ENCODE measurements around the gene XRCC6. TPM values are rescaled to one million over a fixed set of nuclear protein-coding genes. Genes with fewer than 3 reads are reported as not detected.
A peak's percentile ranks its signal among the peaks of the same experiment; 100 is the strongest.

The XRCC6 gene
- total RNA-seq, 1 experiment from 2014 or later, result 588 TPM

DNA sequence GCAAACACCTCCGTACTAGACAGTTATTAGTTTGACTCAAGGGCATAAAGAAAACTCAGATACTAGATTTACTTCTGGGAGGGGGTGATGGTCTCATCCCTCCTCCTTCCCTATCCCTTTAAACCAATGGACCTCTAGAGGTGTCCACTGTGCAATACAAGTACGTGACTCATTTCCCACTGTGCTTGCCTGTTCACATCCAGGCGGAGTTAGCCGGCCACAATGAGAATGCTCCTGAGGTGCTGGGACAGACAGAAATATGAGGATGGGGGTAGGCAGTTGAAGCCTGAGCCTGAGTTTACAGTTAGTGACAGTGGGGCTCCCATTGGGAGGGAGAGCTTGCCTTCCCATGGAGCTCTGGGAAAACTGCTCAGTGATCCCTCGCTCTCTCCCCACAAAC, 23.0 kb upstream of the XRCC6 start:
- H3K36me3 ChIP-seq (ENCODE audit: control insufficient read depth in 1 of 2, insufficient read depth in 2 of 2, low read length in 2 of 2), result peaks cover 4 to 7% of the 10 kb centered on the region in 2 experiments; a peak in 3 of 4 replicates
- no peaks in the 10 kb centered on the region for H4K20me1 ChIP-seq (ENCODE audit: insufficient read depth)
- RAD21 ChIA-PET (ENCODE audit: low non-redundant PET in 1 of 2, low total read pairs in 2 of 2, uncharacterized antibody in 2 of 2, unreplicated experiment in 2 of 2), result interaction anchor here in 1 of 2 experiments (0.7 kb wide), 1 partner anchor 45 kb away, joined by 3 read pairs; no protein-coding TSS in a partner anchor
- CTCF ChIA-PET, result interaction anchor here (0.8 to 2.1 kb wide), 6 partner anchors 8 to 194 kb away, joined by 3 to 10 read pairs (median 6); partner anchors contain the start of genes PMM1 and POLR3H
- DNase-seq (ENCODE audit: low read depth, low spot score) (no peak), ATAC-seq (no peak)
- H3K27ac ChIP-seq (ENCODE audit: low read depth, low read length), result peak overlapping the region; percentile 12; the same call in 1 of the 2 replicates
- no peaks in the 10 kb centered on the region for H3K79me2 ChIP-seq (ENCODE audit: insufficient read depth, low read length)
- no peak overlapping the region for H3K4me3 ChIP-seq (replicated peaks in 1 of 2; ENCODE audit: low read depth in 1 of 2, low read length in 2 of 2)
- no peak overlapping the region for H3K4me2 ChIP-seq (ENCODE audit: low read length)
- intact Hi-C loops (cut with micrococcal nuclease), result loop anchor here (5.0 kb wide), 1 partner anchor 196 kb away; no protein-coding TSS in a partner anchor
- H3K9me2 ChIP-seq (ENCODE audit: insufficient read depth), result no peaks in the 10 kb centered on the region
- POLR2A ChIA-PET, result interaction anchor here (0.8 kb wide), 1 partner anchor 8 kb away, joined by 4 read pairs; the partner anchor contains the start of gene PMM1
- no TSS peak for BruUV-seq (replicated peaks)
- H3K9ac ChIP-seq (ENCODE audit: low read length), result no peak overlapping the region
- no peaks in the 10 kb centered on the region for H3K27me3 ChIP-seq (ENCODE audit: insufficient read depth, low read length)
- no peaks in the 10 kb centered on the region for H3K9me3 ChIP-seq (ENCODE audit: control insufficient read depth in 1 of 2, insufficient read depth in 1 of 2, low read depth in 1 of 2, low read length in 2 of 2)
- TF ChIP-seq EGR1 (IDR thresholded peaks at IDR 0.05; ENCODE audit: low read depth), result no peak
- peaks cover 0 to 11% of the 10 kb centered on the region in 2 experiments; a peak in 2 of 4 replicates for H3K4me1 ChIP-seq (ENCODE audit: control insufficient read depth in 1 of 2, insufficient read depth in 2 of 2, low read length in 2 of 2)
- no peak overlapping the region for H2AFZ ChIP-seq (ENCODE audit: low read depth, low read length, poor library complexity, severe bottlenecking)

DNA sequence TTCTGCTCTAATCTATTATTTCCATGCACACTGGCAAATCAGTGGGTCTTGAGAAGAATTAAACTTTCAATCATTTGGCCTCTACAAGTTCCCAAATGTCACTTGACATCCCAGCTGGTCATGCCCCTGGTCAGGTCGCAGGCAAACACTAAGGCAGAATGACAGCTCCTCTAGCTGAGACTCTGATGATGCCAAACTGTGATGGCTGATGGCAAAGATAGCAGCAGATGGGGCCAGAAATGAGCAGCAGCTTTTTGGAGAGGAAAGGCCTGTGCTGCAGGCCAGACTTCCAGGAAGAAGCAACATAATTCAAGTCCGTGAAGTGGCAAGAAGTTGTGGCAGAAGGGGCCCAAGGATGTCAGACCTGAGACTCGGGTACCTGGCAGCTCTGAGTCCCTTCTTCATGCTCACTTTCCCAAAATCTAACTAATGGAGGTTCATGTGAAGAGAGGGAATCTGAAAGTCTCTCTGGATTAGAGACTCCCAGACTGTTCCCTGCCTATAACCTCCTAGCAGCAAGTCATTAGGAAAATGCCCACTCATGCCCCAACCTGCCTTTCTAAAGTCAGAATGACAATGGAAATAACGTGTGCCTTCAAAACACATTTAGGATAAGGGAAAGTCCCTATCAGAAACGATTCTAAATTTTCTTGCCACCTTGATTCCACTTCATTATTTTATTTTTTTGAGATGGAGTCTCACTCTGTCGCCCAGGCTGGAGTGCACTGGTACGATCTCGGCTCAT, 22.0 kb upstream of the XRCC6 start:
- no peak for TF ChIP-seq JUND (IDR thresholded peaks at IDR 0.05)
- no peak for TF ChIP-seq ZNF274 (IDR thresholded peaks at IDR 0.05; ENCODE audit: low read depth, low read length)
- TF ChIP-seq CBX3 (IDR thresholded peaks at IDR 0.05; ENCODE audit: low read depth), result no peak
- no peak for TF ChIP-seq EZH2phosphoT487 (IDR thresholded peaks at IDR 0.05; ENCODE audit: borderline replicate concordance)
- TF ChIP-seq, protein P1, sequence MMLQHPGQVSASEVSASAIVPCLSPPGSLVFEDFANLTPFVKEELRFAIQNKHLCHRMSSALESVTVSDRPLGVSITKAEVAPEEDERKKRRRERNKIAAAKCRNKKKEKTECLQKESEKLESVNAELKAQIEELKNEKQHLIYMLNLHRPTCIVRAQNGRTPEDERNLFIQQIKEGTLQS (IDR thresholded peaks at IDR 0.05), result no peak
- no peak for TF ChIP-seq POLR2A (IDR thresholded peaks at IDR 0.05; ENCODE audit: borderline replicate concordance, extremely low read depth, insufficient read depth, insufficient read length)
- TF ChIP-seq SP1 (IDR thresholded peaks at IDR 0.05; ENCODE audit: low read depth), result no peak
- no peak for TF ChIP-seq ZFX (IDR thresholded peaks at IDR 0.05)
- TF ChIP-seq, protein P2, sequence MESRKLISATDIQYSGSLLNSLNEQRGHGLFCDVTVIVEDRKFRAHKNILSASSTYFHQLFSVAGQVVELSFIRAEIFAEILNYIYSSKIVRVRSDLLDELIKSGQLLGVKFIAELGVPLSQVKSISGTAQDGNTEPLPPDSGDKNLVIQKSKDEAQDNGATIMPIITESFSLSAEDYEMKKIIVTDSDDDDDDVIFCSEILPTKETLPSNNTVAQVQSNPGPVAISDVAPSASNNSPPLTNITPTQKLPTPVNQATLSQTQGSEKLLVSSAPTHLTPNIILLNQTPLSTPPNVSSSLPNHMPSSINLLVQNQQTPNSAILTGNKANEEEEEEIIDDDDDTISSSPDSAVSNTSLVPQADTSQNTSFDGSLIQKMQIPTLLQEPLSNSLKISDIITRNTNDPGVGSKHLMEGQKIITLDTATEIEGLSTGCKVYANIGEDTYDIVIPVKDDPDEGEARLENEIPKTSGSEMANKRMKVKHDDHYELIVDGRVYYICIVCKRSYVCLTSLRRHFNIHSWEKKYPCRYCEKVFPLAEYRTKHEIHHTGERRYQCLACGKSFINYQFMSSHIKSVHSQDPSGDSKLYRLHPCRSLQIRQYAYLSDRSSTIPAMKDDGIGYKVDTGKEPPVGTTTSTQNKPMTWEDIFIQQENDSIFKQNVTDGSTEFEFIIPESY (IDR thresholded peaks at IDR 0.05; ENCODE audit: extremely low read depth, insufficient replicate concordance, low read length), result no peak
- TF ChIP-seq EGR1 (IDR thresholded peaks at IDR 0.05; ENCODE audit: low read depth), result no peak
- TF ChIP-seq CEBPB (IDR thresholded peaks at IDR 0.05; ENCODE audit: low read depth), result no peak
- TF ChIP-seq, protein P3, sequence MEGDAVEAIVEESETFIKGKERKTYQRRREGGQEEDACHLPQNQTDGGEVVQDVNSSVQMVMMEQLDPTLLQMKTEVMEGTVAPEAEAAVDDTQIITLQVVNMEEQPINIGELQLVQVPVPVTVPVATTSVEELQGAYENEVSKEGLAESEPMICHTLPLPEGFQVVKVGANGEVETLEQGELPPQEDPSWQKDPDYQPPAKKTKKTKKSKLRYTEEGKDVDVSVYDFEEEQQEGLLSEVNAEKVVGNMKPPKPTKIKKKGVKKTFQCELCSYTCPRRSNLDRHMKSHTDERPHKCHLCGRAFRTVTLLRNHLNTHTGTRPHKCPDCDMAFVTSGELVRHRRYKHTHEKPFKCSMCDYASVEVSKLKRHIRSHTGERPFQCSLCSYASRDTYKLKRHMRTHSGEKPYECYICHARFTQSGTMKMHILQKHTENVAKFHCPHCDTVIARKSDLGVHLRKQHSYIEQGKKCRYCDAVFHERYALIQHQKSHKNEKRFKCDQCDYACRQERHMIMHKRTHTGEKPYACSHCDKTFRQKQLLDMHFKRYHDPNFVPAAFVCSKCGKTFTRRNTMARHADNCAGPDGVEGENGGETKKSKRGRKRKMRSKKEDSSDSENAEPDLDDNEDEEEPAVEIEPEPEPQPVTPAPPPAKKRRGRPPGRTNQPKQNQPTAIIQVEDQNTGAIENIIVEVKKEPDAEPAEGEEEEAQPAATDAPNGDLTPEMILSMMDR (IDR thresholded peaks at IDR 0.05 in 2 of 3, conservative IDR thresholded peaks at IDR 0.05 in 1 of 3; ENCODE audit: borderline replicate concordance in 1 of 3, insufficient read depth in 1 of 3, low read depth in 2 of 3, low read length in 2 of 3), result no peak
- TF ChIP-seq POLR2AphosphoS5 (IDR thresholded peaks at IDR 0.05; ENCODE audit: low read depth, low read length), result no peak
- no peaks in the 10 kb centered on the region for H4K20me1 ChIP-seq (ENCODE audit: insufficient read depth)
- no peaks in the 10 kb centered on the region for H3K9me2 ChIP-seq (ENCODE audit: insufficient read depth)
- no peak overlapping the region for H2AFZ ChIP-seq (ENCODE audit: low read depth, low read length, poor library complexity, severe bottlenecking)
- ChIA-PET RAD21 (ENCODE audit: low non-redundant PET in 1 of 2, low total read pairs in 2 of 2, uncharacterized antibody in 2 of 2, unreplicated experiment in 2 of 2) (no interaction called here), CTCF (interaction anchor here (0.8 to 1.7 kb wide), 3 partner anchors 9 to 56 kb away, joined by 4 to 7 read pairs (median 6); partner anchors contain the start of genes PMM1 and POLR3H), POLR2A (interaction anchor here (0.8 kb wide), 1 partner anchor 9 kb away, joined by 4 read pairs; the partner anchor contains the start of gene PMM1)
- peaks cover 0 to 11% of the 10 kb centered on the region in 2 experiments; a peak in 2 of 4 replicates for H3K4me1 ChIP-seq (ENCODE audit: control insufficient read depth in 1 of 2, insufficient read depth in 2 of 2, low read length in 2 of 2)
- ATAC-seq, result no peak
- no peaks in the 10 kb centered on the region for H3K79me2 ChIP-seq (ENCODE audit: insufficient read depth, low read length)
- DNase-seq (ENCODE audit: low read depth, low spot score), result no peak
- H3K36me3 ChIP-seq (ENCODE audit: control insufficient read depth in 1 of 2, insufficient read depth in 2 of 2, low read length in 2 of 2), result peaks cover 4 to 9% of the 10 kb centered on the region in 2 experiments; a peak in 3 of 4 replicates
- no peaks in the 10 kb centered on the region for H3K9me3 ChIP-seq (ENCODE audit: control insufficient read depth in 1 of 2, insufficient read depth in 1 of 2, low read depth in 1 of 2, low read length in 2 of 2)
- H3K4me2 ChIP-seq (ENCODE audit: low read length), result no peak overlapping the region
- BruUV-seq (replicated peaks), result no TSS peak
- no peaks in the 10 kb centered on the region for H3K27me3 ChIP-seq (ENCODE audit: insufficient read depth, low read length)
- no peak overlapping the region for H3K4me3 ChIP-seq (replicated peaks in 1 of 2; ENCODE audit: low read depth in 1 of 2, low read length in 2 of 2)
- H3K27ac ChIP-seq (ENCODE audit: low read depth, low read length), result no peak overlapping the region
- H3K9ac ChIP-seq (ENCODE audit: low read length), result no peak overlapping the region
- intact Hi-C loops (cut with micrococcal nuclease), result loop anchor here (5.0 kb wide), 1 partner anchor 197 kb away; no protein-coding TSS in a partner anchor
